ENCODE measurements around the gene OR2T6.
"Not testable (repeated sequence)": the region's sequence is repeated elsewhere in the genome, so short reads cannot be mapped to it uniquely, and the experiment has no call there.

OR2T6 gene

GRCh38 chr1:248375446-248375845 lies at the start of gene OR2T6:
Gene OR2T6 (plus strand): TSS chr1:248375746. CDS start chr1:248387609, 11,863 bp downstream.
- DNase-seq: no peak

GRCh38 chr1:248343451-248343850 lies 32.1 kb upstream of the OR2T6 start:
- no peak for DNase-seq

- no peak for DNase-seq
These were observed 27.1 kb upstream of the OR2T6 start, which contains the start of gene OR14C36 for GRCh38 chr1:248348475-248348874. Gene OR14C36 (plus strand): TSS chr1:248348775. CDS start chr1:248348775, 0 bp downstream.

GRCh38 chr1:248359415-248359814 lies 16.1 kb upstream of the OR2T6 start:
- DNase-seq: no peak

- no peak for DNase-seq
These were observed 14.3 kb upstream of the OR2T6 start, which contains the start of gene OR2T4 for GRCh38 chr1:248361121-248361715. Gene OR2T4 (plus strand): TSS chr1:248361665. CDS start chr1:248361665, 0 bp downstream.

- no peak for DNase-seq
These were observed 8.9 kb upstream of the OR2T6 start for GRCh38 chr1:248366609-248367008.

- no peak for DNase-seq
These were observed 3.2 kb upstream of the OR2T6 start for GRCh38 chr1:248372394-248372793.

GRCh38 chr1:248373761-248374160 lies 1.8 kb upstream of the OR2T6 start:
- no peak for DNase-seq

- no peak for DNase-seq
These were observed 1.4 kb downstream of the OR2T6 start for GRCh38 chr1:248376916-248377315.

- no peak for DNase-seq
These were observed 5.3 kb downstream of the OR2T6 start for GRCh38 chr1:248380854-248381253.

- DNase-seq: no peak
These were observed 12.9 kb downstream of the OR2T6 start for GRCh38 chr1:248388426-248388825.

GRCh38 chr1:248393050-248393449 lies 17.5 kb downstream of the OR2T6 start:
- DNase-seq: no peak

GRCh38 chr1:248402748-248403147 lies 27.2 kb downstream of the OR2T6 start, which contains the start of gene OR2T1:
Gene OR2T1 (plus strand): TSS chr1:248403048. CDS start chr1:248406148, 3,100 bp downstream.
- DNase-seq: no peak

GRCh38 chr1:248404024-248404423 lies 28.5 kb downstream of the OR2T6 start:
- DNase-seq: peak in 1 of 2 donors; percentile 18

- no peak for DNase-seq
These were observed 31.5 kb downstream of the OR2T6 start for GRCh38 chr1:248406721-248407692.

- DNase-seq: no peak
These were observed 40.7 kb downstream of the OR2T6 start for GRCh38 chr1:248416226-248416625.

GRCh38 chr1:248417854-248418253 lies 42.3 kb downstream of the OR2T6 start:
- no peak for DNase-seq

GRCh38 chr1:248421384-248421783 lies 45.8 kb downstream of the OR2T6 start:
- DNase-seq: no peak

GRCh38 chr1:248427526-248428191 lies 52.1 kb downstream of the OR2T6 start:
- DNase-seq: not testable (repeated sequence)

GRCh38 chr1:248428192-248428533 lies 52.6 kb downstream of the OR2T6 start:
- DNase-seq: not testable (repeated sequence)

- not testable (repeated sequence) for DNase-seq
These were observed 56.1 kb downstream of the OR2T6 start for GRCh38 chr1:248431683-248432082.

- not testable (repeated sequence) for DNase-seq
These were observed 56.7 kb downstream of the OR2T6 start for GRCh38 chr1:248432201-248432600.

GRCh38 chr1:248433811-248434415 lies 58.4 kb downstream of the OR2T6 start:
- not testable (repeated sequence) for DNase-seq

All from bone marrow (tissue), 2 donors.